ENCODE results near the gene TERT. TPM values are rescaled to one million over a fixed set of nuclear protein-coding genes. Genes with fewer than 3 reads are reported as not detected.

Gene TERT
- total and polyA plus RNA-seq, 2 of the 13 experiments (the other 11 are each of a cell fraction or from before 2014, with no cell fraction given), result 4.3 to 5.9 TPM

DNA sequence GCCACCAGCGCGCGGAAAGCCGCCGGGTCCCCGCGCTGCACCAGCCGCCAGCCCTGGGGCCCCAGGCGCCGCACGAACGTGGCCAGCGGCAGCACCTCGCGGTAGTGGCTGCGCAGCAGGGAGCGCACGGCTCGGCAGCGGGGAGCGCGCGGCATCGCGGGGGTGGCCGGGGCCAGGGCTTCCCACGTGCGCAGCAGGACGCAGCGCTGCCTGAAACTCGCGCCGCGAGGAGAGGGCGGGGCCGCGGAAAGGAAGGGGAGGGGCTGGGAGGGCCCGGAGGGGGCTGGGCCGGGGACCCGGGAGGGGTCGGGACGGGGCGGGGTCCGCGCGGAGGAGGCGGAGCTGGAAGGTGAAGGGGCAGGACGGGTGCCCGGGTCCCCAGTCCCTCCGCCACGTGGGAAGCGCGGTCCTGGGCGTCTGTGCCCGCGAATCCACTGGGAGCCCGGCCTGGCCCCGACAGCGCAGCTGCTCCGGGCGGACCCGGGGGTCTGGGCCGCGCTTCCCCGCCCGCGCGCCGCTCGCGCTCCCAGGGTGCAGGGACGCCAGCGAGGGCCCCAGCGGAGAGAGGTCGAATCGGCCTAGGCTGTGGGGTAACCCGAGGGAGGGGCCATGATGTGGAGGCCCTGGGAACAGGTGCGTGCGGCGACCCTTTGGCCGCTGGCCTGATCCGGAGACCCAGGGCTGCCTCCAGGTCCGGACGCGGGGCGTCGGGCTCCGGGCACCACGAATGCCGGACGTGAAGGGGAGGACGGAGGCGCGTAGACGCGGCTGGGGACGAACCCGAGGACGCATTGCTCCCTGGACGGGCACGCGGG is at the start of gene TERT (continued):
- peak; percentile 45; the same call in 1 of the 2 replicates for TF ChIP-seq E2F5 (CRISPR knock-in tag; conservative IDR thresholded peaks at IDR 0.05)
- TF ChIP-seq RAD21 (CRISPR knock-in tag; IDR thresholded peaks at IDR 0.05), result no peak
- TF ChIP-seq AHR (CRISPR knock-in tag; IDR thresholded peaks at IDR 0.05), result no peak
- TF ChIP-seq MIXL1 (CRISPR knock-in tag; IDR thresholded peaks at IDR 0.05), result no peak
- TF ChIP-seq KLF12 (CRISPR knock-in tag; IDR thresholded peaks at IDR 0.05; ENCODE audit: borderline replicate concordance), result 0 out of 2 replicates have a peak, but pooled peaks have one; percentile 28
- no peak for TF ChIP-seq ZFP62 (CRISPR knock-in tag; IDR thresholded peaks at IDR 0.05)
- TF ChIP-seq PTBP1 (IDR thresholded peaks at IDR 0.05; ENCODE audit: low read depth, low read length, poor library complexity, severe bottlenecking), result no peak
- TF ChIP-seq SNRNP70 (IDR thresholded peaks at IDR 0.05; ENCODE audit: low read depth, low read length), result no peak
- no peak for TF ChIP-seq EED (CRISPR knock-in tag; IDR thresholded peaks at IDR 0.05)
- TF ChIP-seq SUZ12 (IDR thresholded peaks at IDR 0.05; ENCODE audit: low read depth, low read length), result no peak
- no peak for TF ChIP-seq POLR2G (IDR thresholded peaks at IDR 0.05; ENCODE audit: low read depth, low read length)
- TF ChIP-seq NFKBIZ (CRISPR knock-in tag; IDR thresholded peaks at IDR 0.05), result no peak
- no peak for TF ChIP-seq ZC3H13 (CRISPR knock-in tag; IDR thresholded peaks at IDR 0.05)
- TF ChIP-seq, protein P1, sequence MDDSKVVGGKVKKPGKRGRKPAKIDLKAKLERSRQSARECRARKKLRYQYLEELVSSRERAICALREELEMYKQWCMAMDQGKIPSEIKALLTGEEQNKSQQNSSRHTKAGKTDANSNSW (CRISPR knock-in tag; IDR thresholded peaks at IDR 0.05; ENCODE audit: borderline replicate concordance), result no peak
- TF ChIP-seq, protein P2, sequence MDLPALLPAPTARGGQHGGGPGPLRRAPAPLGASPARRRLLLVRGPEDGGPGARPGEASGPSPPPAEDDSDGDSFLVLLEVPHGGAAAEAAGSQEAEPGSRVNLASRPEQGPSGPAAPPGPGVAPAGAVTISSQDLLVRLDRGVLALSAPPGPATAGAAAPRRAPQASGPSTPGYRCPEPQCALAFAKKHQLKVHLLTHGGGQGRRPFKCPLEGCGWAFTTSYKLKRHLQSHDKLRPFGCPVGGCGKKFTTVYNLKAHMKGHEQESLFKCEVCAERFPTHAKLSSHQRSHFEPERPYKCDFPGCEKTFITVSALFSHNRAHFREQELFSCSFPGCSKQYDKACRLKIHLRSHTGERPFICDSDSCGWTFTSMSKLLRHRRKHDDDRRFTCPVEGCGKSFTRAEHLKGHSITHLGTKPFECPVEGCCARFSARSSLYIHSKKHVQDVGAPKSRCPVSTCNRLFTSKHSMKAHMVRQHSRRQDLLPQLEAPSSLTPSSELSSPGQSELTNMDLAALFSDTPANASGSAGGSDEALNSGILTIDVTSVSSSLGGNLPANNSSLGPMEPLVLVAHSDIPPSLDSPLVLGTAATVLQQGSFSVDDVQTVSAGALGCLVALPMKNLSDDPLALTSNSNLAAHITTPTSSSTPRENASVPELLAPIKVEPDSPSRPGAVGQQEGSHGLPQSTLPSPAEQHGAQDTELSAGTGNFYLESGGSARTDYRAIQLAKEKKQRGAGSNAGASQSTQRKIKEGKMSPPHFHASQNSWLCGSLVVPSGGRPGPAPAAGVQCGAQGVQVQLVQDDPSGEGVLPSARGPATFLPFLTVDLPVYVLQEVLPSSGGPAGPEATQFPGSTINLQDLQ (CRISPR knock-in tag; IDR thresholded peaks at IDR 0.05), result no peak
- no peak for TF ChIP-seq FOXA3 (CRISPR knock-in tag; IDR thresholded peaks at IDR 0.05)
- no peak for TF ChIP-seq SRF (IDR thresholded peaks at IDR 0.05; ENCODE audit: low read depth, low read length)
- TF ChIP-seq ZNF710 (CRISPR knock-in tag; IDR thresholded peaks at IDR 0.05; ENCODE audit: borderline replicate concordance), result no peak
- no peak for TF ChIP-seq ZNF350 (CRISPR knock-in tag; IDR thresholded peaks at IDR 0.05; ENCODE audit: borderline replicate concordance, low read depth)
- TF ChIP-seq, protein P3, sequence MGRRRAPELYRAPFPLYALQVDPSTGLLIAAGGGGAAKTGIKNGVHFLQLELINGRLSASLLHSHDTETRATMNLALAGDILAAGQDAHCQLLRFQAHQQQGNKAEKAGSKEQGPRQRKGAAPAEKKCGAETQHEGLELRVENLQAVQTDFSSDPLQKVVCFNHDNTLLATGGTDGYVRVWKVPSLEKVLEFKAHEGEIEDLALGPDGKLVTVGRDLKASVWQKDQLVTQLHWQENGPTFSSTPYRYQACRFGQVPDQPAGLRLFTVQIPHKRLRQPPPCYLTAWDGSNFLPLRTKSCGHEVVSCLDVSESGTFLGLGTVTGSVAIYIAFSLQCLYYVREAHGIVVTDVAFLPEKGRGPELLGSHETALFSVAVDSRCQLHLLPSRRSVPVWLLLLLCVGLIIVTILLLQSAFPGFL (CRISPR knock-in tag; IDR thresholded peaks at IDR 0.05), result no peak
- TF ChIP-seq, protein P4, sequence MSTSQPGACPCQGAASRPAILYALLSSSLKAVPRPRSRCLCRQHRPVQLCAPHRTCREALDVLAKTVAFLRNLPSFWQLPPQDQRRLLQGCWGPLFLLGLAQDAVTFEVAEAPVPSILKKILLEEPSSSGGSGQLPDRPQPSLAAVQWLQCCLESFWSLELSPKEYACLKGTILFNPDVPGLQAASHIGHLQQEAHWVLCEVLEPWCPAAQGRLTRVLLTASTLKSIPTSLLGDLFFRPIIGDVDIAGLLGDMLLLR (CRISPR knock-in tag; IDR thresholded peaks at IDR 0.05), result peak; percentile 77; the same call in 1 of the 2 replicates
- TF ChIP-seq ZFX (CRISPR knock-in tag; IDR thresholded peaks at IDR 0.05; ENCODE audit: low read depth), result 0 out of 2 replicates have a peak, but pooled peaks have one; percentile 24
- TF ChIP-seq ZNF564 (CRISPR knock-in tag; IDR thresholded peaks at IDR 0.05), result peak; percentile 41; the same call in 1 of the 2 replicates

Measured in HepG2 (cell line).